Hepatocyte (in vitro differentiated cells): ENCODE results near the gene DNMT3A.

Experiments
- EZH2phosphoT487 ChIP-seq: fragments of 200-600 bp; sonication (generic); IDR thresholded peaks from one replicate; pipeline ENCODE4 v1.6.1; 2018; ENCODE audit warnings: antibody characterized with exemption, mild to moderate bottlenecking, low read depth, moderate library complexity; ENCODE audit not compliant: unreplicated experiment, severe bottlenecking
- TF ChIP-seq, protein P1 (sequence below): fragments of 200-600 bp; sonication (generic); IDR thresholded peaks from 2 replicates; pipeline ENCODE4 v1.5.1; 2016; ENCODE audit warnings: antibody characterized with exemption, mild to moderate bottlenecking; ENCODE audit not compliant: poor library complexity

DNA sequence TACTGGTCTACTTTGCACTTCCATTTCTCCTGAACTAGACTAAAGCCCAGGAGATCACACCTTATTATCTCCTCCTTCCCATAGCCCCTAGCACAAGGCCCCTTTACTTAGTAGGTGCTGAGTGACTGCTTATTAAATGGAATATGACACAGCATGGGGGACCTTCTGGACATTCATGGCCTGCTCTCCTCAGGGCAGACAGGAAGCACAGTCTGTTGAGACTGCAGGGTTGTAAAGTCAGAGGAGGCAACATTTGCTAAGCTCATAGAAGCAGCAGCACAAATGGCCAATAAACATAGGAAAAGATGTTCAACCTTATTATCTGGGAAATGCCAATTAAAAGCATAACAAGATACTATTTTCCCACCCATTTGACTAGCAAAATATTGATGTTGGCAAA, 75.3 kb downstream of the DNMT3A start:
- TF ChIP-seq, protein P1, sequence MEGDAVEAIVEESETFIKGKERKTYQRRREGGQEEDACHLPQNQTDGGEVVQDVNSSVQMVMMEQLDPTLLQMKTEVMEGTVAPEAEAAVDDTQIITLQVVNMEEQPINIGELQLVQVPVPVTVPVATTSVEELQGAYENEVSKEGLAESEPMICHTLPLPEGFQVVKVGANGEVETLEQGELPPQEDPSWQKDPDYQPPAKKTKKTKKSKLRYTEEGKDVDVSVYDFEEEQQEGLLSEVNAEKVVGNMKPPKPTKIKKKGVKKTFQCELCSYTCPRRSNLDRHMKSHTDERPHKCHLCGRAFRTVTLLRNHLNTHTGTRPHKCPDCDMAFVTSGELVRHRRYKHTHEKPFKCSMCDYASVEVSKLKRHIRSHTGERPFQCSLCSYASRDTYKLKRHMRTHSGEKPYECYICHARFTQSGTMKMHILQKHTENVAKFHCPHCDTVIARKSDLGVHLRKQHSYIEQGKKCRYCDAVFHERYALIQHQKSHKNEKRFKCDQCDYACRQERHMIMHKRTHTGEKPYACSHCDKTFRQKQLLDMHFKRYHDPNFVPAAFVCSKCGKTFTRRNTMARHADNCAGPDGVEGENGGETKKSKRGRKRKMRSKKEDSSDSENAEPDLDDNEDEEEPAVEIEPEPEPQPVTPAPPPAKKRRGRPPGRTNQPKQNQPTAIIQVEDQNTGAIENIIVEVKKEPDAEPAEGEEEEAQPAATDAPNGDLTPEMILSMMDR: no peak
- no peak for TF ChIP-seq EZH2phosphoT487
